Endothelial cell of umbilical vein (primary cell): ENCODE data around the gene TSR1. TPM values are rescaled to one million over a fixed set of nuclear protein-coding genes. Genes with fewer than 3 reads are reported as not detected.

Source experiments
- BruUV-seq: library from RNA; stranded (reverse); fragments of 400-500 nt; replicated peaks from 2 replicates; lab custom pipeline; 2021; lab: Mats Ljungman, UMichigan
- CTCF ChIA-PET: fragments of 300-600, 350-600 bp; sonication (Branson Sonifier 250); formaldehyde crosslinking; loops from one replicate; lab custom pipeline; 2021; ENCODE audit warnings: antibody characterized with exemption, inconsistent platforms; lab: Charles Lee
- POLR2A ChIA-PET: fragments of 300-600, 350-600 bp; sonication (Branson Sonifier 250); formaldehyde crosslinking; loops from one replicate; lab custom pipeline; 2021; ENCODE audit warnings: antibody characterized with exemption, inconsistent platforms; lab: Charles Lee
- DNase-seq: peaks from one replicate; pipeline ENCODE4 v3.0.0-alpha.2; 2011; ENCODE audit warnings: low read depth, low spot score
- FAIRE-seq: peaks from 2 replicates; lab custom pipeline; 2011; peaks lifted over from hg19 to GRCh38; lab: Jason Lieb, UNC
- H2AFZ ChIP-seq: 2 replicates; pipeline ENCODE4 v1.6.0; 2012; ENCODE audit warnings: low read depth, low read length, control low read depth, inconsistent platforms
- H3K27ac ChIP-seq: 2 replicates; pipeline ENCODE4 v1.5.1; 2011; ENCODE audit warnings: low read depth, mild to moderate bottlenecking, control low read depth, low read length, moderate library complexity; ENCODE audit not compliant: insufficient read depth
- H3K27me3 ChIP-seq, 2 experiments: 2 replicates each; pipeline versions ENCODE4 v1.6.0 to v1.6.1; 2011; ENCODE audit warnings: low read length in 2 of 2, mixed read lengths in 1 of 2; ENCODE audit not compliant: control insufficient read depth in 2 of 2, insufficient read depth in 2 of 2
- H3K36me3 ChIP-seq, 2 experiments: 2 replicates in 1 of 2; 3 replicates in 1 of 2; pipeline ENCODE4 v1.5.1; 2011; ENCODE audit warnings: low read length in 2 of 2, mild to moderate bottlenecking in 1 of 2, moderate library complexity in 1 of 2; ENCODE audit not compliant: control insufficient read depth in 2 of 2, insufficient read depth in 2 of 2; ENCODE audit errors: extremely low read depth in 1 of 2
- H3K4me1 ChIP-seq: 3 replicates; pipeline ENCODE4 v1.5.1; 2011; ENCODE audit warnings: mild to moderate bottlenecking, low read length; ENCODE audit not compliant: control insufficient read depth, insufficient read depth; ENCODE audit errors: extremely low read depth
- H3K4me2 ChIP-seq: 2 replicates; pipeline ENCODE4 v1.6.1; 2011; ENCODE audit warnings: low read length, control low read depth, mixed read lengths; ENCODE audit not compliant: insufficient read depth
- H3K4me3 ChIP-seq, 3 experiments: fragments of 200-600 bp in 1 of 3; sonication (generic), shearing (Covaris generic) in 1 of 3; replicated peaks in 1 of 3; 2 replicates each; pipeline ENCODE4 v1.5.1; 2011 to 2016; ENCODE audit warnings: control low read depth in 3 of 3, low read length in 3 of 3, mild to moderate bottlenecking in 2 of 3, inconsistent platforms in 1 of 3, low read depth in 1 of 3, moderate library complexity in 1 of 3; ENCODE audit not compliant: insufficient read depth in 1 of 3
- H3K79me2 ChIP-seq: 2 replicates; pipeline ENCODE4 v1.6.0; 2012; ENCODE audit warnings: low read length, inconsistent platforms; ENCODE audit not compliant: control insufficient read depth, insufficient read depth
- H3K9ac ChIP-seq: replicated peaks from 2 replicates; pipeline ENCODE3; 2011; ENCODE audit warnings: low read length, control low read depth; ENCODE audit not compliant: insufficient read depth; ENCODE audit errors: extremely low read depth
- H3K9me1 ChIP-seq: replicated peaks from 3 replicates; pipeline ENCODE4 v1.6.0; 2011; ENCODE audit warnings: mild to moderate bottlenecking, low read length; ENCODE audit not compliant: control insufficient read depth, insufficient read depth; ENCODE audit errors: extremely low read depth
- H3K9me3 ChIP-seq: replicated peaks from 2 replicates; pipeline ENCODE4 v1.5.1; 2012; ENCODE audit warnings: low read length, inconsistent platforms; ENCODE audit not compliant: control insufficient read depth, insufficient read depth
- H4K20me1 ChIP-seq: replicated peaks from 2 replicates; pipeline ENCODE3; 2011; ENCODE audit warnings: mild to moderate bottlenecking, low read length; ENCODE audit not compliant: control insufficient read depth, insufficient read depth; ENCODE audit errors: extremely low read depth
- EZH2 ChIP-seq: IDR thresholded peaks from 2 replicates; pipeline ENCODE4 v1.6.1; 2012; ENCODE audit warnings: borderline replicate concordance, low read depth, mild to moderate bottlenecking, moderate library complexity, low read length, inconsistent platforms; ENCODE audit not compliant: severe bottlenecking
- FOS ChIP-seq: IDR thresholded peaks from 2 replicates; pipeline ENCODE4 v1.6.1; 2011; ENCODE audit warnings: mild to moderate bottlenecking, low read length, moderate library complexity, borderline replicate concordance; ENCODE audit not compliant: insufficient read depth
- GATA2 ChIP-seq: IDR thresholded peaks from 2 replicates; pipeline ENCODE4 v1.7.0; 2011; ENCODE audit warnings: low read depth, mild to moderate bottlenecking, moderate library complexity, mixed read lengths, low read length; ENCODE audit not compliant: insufficient read length, insufficient read depth
- JUN ChIP-seq: IDR thresholded peaks from 2 replicates; pipeline ENCODE4 v1.6.1; 2011; ENCODE audit warnings: borderline replicate concordance, low read depth; ENCODE audit not compliant: insufficient read length, insufficient read depth
- MYC ChIP-seq: IDR thresholded peaks from one replicate; pipeline ENCODE4 v1.6.1; 2011; ENCODE audit warnings: mild to moderate bottlenecking, low read depth, low read length
- POLR2A ChIP-seq: IDR thresholded peaks from 2 replicates; pipeline ENCODE4 v1.6.1; 2012; ENCODE audit warnings: low read depth, mild to moderate bottlenecking, control low read depth, low read length
- POLR2AphosphoS5 ChIP-seq: IDR thresholded peaks from 2 replicates; pipeline ENCODE4 v1.6.1; 2012; ENCODE audit warnings: low read depth, mild to moderate bottlenecking, control low read depth, low read length, moderate library complexity; ENCODE audit not compliant: insufficient read depth
- dilution Hi-C: fragments of 300-500 bp; cut with MboI; formaldehyde crosslinking; loops from one replicate; pipeline ENCODE4 v1.15.0; 2019; ENCODE audit warnings: low sequenced_read_pairs; ENCODE audit not compliant: extremely low pct_ligation_motif_present
- intact Hi-C: fragments of 100-400 bp; cut with micrococcal nuclease; formaldehyde crosslinking; loops from one replicate; pipeline ENCODE4 v1.10.0; 2022
- polyA plus RNA-seq, 4 experiments: library from polyadenylated mRNA; depleted of rRNA in 3 of 4; stranded (reverse) in 3 of 4; unstranded in 1 of 4; fragments of >200 nt; gene quantifications; 2 replicates each; pipeline versions ENCODE4 v1.2.1 to v1.2.3, GENCODE V29; 2011 to 2012; ENCODE audit warnings: missing spikeins in 1 of 4
- total RNA-seq: library from RNA; stranded (reverse); gene quantifications from 2 replicates; pipeline ENCODE4 v1.2.3, GENCODE V29; 2021
- TF ChIP-seq, protein P1 (sequence below): IDR thresholded peaks from 2 replicates; pipeline ENCODE4 v1.6.1; 2011; ENCODE audit not compliant: insufficient read depth, insufficient read length
- TF ChIP-seq, protein P2 (sequence below), 2 donors: IDR thresholded peaks; 1 replicate in 1 of 2; 2 replicates in 1 of 2; pipeline ENCODE4 v1.5.1; 2011; ENCODE audit warnings: low read length in 2 of 2, mild to moderate bottlenecking in 2 of 2, moderate library complexity in 2 of 2, control low read depth in 1 of 2, inconsistent platforms in 1 of 2, low read depth in 1 of 2; ENCODE audit not compliant: insufficient read depth in 1 of 2; ENCODE audit errors: extremely low read depth in 1 of 2

Gene TSR1
- total and polyA plus RNA-seq, 2 donors (not counting 3 experiments of a cell fraction or from before 2014, with no cell fraction given) = 6.2 to 39.9 TPM

GRCh38 chr17:2363851-2364762, 27.9 kb upstream of the TSR1 start:
- no peaks in the 10 kb centered on the region for H3K79me2 ChIP-seq
- H3K9me3 ChIP-seq = no peaks in the 10 kb centered on the region
- FAIRE-seq (no peak), DNase-seq (no peak)
- CTCF ChIA-PET = interaction anchor here (0.6 to 1.3 kb wide), 5 partner anchors 10 to 52 kb away, joined by 3 to 6 read pairs (median 5); no protein-coding TSS in a partner anchor
- H3K27ac ChIP-seq = no peak overlapping the region
- no peaks in the 10 kb centered on the region for H3K27me3 ChIP-seq
- no TSS peak for BruUV-seq
- H3K4me2 ChIP-seq = no peak overlapping the region
- H3K36me3 ChIP-seq = peaks cover 0 to 24% of the 10 kb centered on the region in 2 experiments
- intact Hi-C loops (no loop called here), dilution Hi-C loops (no loop called here)
- POLR2A ChIA-PET = no interaction called here
- TF ChIP-seq FOS (no peak), EZH2 (no peak), MYC (no peak), POLR2AphosphoS5 (no peak), GATA2 (no peak), POLR2A (no peak), JUN (no peak)
- TF ChIP-seq, protein P1, sequence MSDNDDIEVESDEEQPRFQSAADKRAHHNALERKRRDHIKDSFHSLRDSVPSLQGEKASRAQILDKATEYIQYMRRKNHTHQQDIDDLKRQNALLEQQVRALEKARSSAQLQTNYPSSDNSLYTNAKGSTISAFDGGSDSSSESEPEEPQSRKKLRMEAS = no peak
- TF ChIP-seq, protein P2, sequence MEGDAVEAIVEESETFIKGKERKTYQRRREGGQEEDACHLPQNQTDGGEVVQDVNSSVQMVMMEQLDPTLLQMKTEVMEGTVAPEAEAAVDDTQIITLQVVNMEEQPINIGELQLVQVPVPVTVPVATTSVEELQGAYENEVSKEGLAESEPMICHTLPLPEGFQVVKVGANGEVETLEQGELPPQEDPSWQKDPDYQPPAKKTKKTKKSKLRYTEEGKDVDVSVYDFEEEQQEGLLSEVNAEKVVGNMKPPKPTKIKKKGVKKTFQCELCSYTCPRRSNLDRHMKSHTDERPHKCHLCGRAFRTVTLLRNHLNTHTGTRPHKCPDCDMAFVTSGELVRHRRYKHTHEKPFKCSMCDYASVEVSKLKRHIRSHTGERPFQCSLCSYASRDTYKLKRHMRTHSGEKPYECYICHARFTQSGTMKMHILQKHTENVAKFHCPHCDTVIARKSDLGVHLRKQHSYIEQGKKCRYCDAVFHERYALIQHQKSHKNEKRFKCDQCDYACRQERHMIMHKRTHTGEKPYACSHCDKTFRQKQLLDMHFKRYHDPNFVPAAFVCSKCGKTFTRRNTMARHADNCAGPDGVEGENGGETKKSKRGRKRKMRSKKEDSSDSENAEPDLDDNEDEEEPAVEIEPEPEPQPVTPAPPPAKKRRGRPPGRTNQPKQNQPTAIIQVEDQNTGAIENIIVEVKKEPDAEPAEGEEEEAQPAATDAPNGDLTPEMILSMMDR (IDR thresholded peaks at IDR 0.05; ENCODE audit: extremely low read depth in 1 of 2, insufficient read depth in 1 of 2, low read depth in 1 of 2, low read length in 2 of 2) = no peak
- H3K9me1 ChIP-seq = no peaks in the 10 kb centered on the region
- H3K4me3 ChIP-seq = no peak overlapping the region
- H3K9ac ChIP-seq = no peak overlapping the region
- H2AFZ ChIP-seq = no peak overlapping the region
- H3K4me1 ChIP-seq = peaks cover 17% of the 10 kb centered on the region
- H4K20me1 ChIP-seq = no peaks in the 10 kb centered on the region
